GM13977 (cell line): ENCODE data around the gene TAF5L.

Experiments
- DNase-seq: peaks from one replicate; pipeline ENCODE4 v3.0.0; 2012; ENCODE audit warnings: low spot score
- in situ Hi-C: fragments of 300-500 bp; cut with MboI; formaldehyde crosslinking; loops from one replicate; pipeline ENCODE4 v1.12.0; 2022; ENCODE audit warnings: low sequenced_read_pairs, low pct_unique_long_range_greater_than_20kb, mixed read lengths, inconsistent platforms; ENCODE audit not compliant: unreplicated experiment
- TF ChIP-seq, protein P1 (sequence below): IDR thresholded peaks from 2 replicates; pipeline ENCODE4 v1.5.1; 2012; ENCODE audit warnings: mild to moderate bottlenecking, control low read depth; ENCODE audit not compliant: insufficient read depth; ENCODE audit errors: extremely low read depth, missing control alignments

Gene TAF5L

DNA sequence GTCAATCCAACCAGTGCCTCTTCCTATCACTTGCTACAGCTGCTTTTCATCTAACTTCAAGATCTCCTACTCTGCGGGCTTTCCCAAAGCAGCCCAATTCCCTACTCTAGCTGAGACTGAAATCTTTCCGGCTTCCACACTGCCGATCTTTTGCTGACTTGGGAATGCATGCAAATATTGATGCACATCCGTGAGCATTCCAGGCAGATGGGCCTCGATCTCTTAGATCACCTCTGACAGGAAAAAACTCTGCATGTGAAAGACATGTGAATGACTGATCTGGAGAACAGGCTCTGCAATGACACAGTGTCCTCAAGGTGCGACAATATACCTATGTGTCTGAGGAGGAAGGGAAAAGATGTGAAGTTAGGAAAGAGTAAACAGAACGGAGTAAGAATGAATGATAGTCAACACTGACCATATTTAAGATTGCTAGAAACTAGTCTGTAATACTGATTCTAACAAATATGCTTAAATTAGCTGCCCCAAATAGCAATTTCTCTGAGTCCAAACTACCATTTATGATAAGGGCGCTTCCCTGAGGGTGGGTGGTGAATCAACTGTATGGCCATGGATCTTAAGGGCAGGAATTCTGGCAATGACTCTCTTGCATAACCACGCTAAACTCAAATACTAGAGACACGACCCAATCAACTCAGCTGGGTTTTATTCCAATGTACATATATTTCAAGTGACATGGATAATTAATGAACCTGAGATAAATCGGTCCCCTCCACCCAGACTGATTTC is 8.4 kb downstream of the TAF5L start:
- in situ Hi-C loops, result no loop called here

DNA sequence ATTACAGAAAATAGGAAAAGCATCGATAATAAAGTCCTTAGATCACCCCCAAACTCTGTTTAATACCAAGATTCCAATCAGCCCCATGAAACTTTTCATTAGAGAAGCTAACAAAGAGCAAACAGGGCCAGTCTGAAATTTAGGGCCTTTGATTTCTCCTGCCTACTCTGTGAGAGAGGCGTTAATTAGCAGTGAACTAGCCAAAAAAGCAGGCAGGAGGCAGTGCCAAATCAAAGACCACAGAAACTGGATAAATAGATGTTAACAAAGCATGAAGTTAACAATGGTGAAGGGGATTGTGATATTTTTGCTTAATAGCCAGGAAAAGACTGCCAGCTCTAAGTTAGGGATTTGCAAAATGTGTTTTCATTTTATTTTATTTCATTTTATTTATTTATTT is 11.2 kb downstream of the TAF5L start:
- in situ Hi-C loops, result no loop called here
- TF ChIP-seq, protein P1, sequence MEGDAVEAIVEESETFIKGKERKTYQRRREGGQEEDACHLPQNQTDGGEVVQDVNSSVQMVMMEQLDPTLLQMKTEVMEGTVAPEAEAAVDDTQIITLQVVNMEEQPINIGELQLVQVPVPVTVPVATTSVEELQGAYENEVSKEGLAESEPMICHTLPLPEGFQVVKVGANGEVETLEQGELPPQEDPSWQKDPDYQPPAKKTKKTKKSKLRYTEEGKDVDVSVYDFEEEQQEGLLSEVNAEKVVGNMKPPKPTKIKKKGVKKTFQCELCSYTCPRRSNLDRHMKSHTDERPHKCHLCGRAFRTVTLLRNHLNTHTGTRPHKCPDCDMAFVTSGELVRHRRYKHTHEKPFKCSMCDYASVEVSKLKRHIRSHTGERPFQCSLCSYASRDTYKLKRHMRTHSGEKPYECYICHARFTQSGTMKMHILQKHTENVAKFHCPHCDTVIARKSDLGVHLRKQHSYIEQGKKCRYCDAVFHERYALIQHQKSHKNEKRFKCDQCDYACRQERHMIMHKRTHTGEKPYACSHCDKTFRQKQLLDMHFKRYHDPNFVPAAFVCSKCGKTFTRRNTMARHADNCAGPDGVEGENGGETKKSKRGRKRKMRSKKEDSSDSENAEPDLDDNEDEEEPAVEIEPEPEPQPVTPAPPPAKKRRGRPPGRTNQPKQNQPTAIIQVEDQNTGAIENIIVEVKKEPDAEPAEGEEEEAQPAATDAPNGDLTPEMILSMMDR, result no peak

More for the DNA sequence above, 8.4 kb downstream of the TAF5L start:
- TF ChIP-seq, protein P1, result no peak
- DNase-seq, result no peak

DNA sequence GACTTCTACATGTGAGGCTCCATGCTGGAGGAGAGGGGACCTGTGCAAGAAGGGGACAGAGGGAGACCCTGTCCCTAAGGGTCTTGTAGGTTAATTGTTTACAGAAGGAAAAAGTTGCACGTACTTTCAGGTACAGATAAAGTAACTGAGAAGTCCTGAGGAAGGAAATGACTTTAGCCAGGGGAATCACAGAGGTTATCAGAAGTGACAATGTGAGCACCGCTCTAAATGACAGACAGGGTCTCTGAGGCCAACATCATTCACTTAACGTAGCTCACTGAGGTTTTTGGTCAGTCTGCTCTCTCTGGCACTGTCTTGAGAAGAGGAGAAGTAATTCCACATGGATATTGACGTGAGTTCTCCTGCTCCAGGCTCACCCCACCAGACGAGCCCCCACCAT is 12.0 kb downstream of the TAF5L start:
- no peak for DNase-seq
- in situ Hi-C loops, result no loop called here
- TF ChIP-seq, protein P1, result no peak

More for the DNA sequence above, 11.2 kb downstream of the TAF5L start:
- DNase-seq, result no peak

DNA sequence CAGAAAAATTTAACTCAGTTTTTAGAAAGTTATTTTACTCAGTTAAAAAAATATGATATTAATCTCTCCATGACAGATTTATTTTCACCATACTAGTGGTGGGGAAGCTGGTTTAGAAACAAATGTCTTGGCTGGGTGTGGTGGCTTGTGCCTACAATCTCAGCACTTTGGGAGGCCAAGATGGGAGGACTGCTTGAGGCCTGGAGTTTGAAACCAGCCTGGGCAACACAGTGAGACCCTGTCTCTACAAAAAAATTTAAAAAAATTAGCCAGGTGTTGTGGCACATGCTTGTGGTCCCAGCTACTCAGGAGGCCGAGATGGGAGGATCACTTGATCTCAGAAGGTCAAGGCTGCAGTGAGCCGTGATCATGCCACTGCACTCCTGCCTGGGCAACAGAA is 17.3 kb downstream of the TAF5L start:
- DNase-seq, result no peak
- in situ Hi-C loops, result no loop called here
- TF ChIP-seq, protein P1, result no peak

DNA sequence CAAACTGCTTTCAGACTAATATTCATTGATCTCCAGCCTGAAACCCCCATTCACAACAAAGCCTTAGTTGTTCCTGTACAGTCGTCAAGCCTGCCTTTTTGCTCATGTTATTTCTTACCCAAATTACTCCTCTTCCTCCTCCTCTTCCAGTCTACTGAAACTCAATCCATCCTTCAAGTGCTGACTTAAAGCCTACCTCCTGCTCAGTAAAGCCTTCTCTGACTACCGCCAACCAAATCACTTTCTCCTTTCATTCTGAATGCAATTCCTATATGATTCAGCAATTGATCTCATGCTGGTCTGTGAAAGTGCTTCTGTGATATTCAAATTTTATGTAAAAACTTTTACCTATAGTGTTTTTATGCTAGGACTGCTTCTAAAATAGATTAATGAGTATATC is 18.6 kb downstream of the TAF5L start:
- TF ChIP-seq, protein P1, result no peak
- in situ Hi-C loops, result no loop called here

DNA sequence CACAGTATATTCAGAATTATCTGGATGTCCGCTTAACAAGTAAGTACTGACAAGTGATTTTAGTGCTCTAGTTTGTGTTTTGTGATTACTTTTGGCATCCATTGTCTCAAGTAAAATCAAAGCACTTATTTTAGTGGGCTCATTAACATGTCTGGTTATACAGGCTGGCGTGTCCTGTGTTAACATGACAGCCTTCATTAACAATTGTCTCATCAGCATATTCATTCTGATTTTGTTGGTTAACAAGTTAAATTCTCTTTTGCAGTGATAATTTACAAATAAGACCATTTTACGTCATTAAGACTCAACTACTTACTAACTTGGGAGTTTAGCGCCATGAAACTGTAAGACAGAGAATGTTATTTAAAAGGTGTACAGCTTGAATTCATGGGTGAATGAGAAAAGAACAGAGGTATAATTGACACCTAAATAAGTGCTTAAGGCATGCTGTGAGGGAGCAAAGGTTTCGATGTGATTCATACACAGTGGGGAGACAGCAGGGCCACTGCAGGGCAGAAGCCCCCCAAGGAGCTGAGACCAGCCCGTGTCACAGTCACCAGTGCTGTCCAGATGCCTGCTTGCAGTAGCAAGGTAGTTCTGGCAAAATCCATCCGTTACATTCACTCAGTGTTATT is 22.4 kb downstream of the TAF5L start:
- DNase-seq, result no peak
- TF ChIP-seq, protein P1, result no peak

More for the DNA sequence above, 18.6 kb downstream of the TAF5L start:
- DNase-seq, result no peak

More for the DNA sequence above, 22.4 kb downstream of the TAF5L start:
- in situ Hi-C loops, result no loop called here
